Activated T-helper 17 cell treated with anti-CD3 and anti-CD28 coated beads, Interleukin-2, amount 50 U/mL, for 72 hours (primary cell): ENCODE data around the gene UBB. TPM values are rescaled to one million over a fixed set of nuclear protein-coding genes. Genes with fewer than 3 reads are reported as not detected.

ENCODE experiments used
- ATAC-seq: fragments of 150-1000 bp; cut with Tn5 transposase; replicated peaks from 2 replicates; pipeline ENCODE4 v1.10.0; 2021; ENCODE audit warnings: mild to moderate bottlenecking, moderate library complexity
- H3K27ac Mint-ChIP-seq: one replicate; pipeline ENCODE4 v1.8.0; 2022; ENCODE audit warnings: mixed read lengths
- H3K27me3 Mint-ChIP-seq: one replicate; pipeline ENCODE4 v1.8.0; 2022; ENCODE audit warnings: mixed read lengths
- H3K36me3 Mint-ChIP-seq: one replicate; pipeline ENCODE4 v1.8.0; 2022; ENCODE audit warnings: low read depth, mild to moderate bottlenecking, mixed read lengths
- H3K4me1 Mint-ChIP-seq: one replicate; pipeline ENCODE4 v1.8.0; 2022; ENCODE audit warnings: mixed read lengths
- H3K4me3 Mint-ChIP-seq: one replicate; pipeline ENCODE4 v1.8.0; 2022; ENCODE audit warnings: mild to moderate bottlenecking, mixed read lengths
- H3K9me3 Mint-ChIP-seq: one replicate; pipeline ENCODE4 v1.8.0; 2022; ENCODE audit warnings: mixed read lengths
- total RNA-seq, 2 donors: library from RNA; stranded (reverse); gene quantifications; one replicate each; pipeline ENCODE4 v1.2.3, GENCODE V29; 2022

Gene UBB
- total RNA-seq: 1,000 to 10,000 TPM in 1 of 2 donors, 100 to 1,000 TPM in 1; 896 to 1,413 TPM

DNA sequence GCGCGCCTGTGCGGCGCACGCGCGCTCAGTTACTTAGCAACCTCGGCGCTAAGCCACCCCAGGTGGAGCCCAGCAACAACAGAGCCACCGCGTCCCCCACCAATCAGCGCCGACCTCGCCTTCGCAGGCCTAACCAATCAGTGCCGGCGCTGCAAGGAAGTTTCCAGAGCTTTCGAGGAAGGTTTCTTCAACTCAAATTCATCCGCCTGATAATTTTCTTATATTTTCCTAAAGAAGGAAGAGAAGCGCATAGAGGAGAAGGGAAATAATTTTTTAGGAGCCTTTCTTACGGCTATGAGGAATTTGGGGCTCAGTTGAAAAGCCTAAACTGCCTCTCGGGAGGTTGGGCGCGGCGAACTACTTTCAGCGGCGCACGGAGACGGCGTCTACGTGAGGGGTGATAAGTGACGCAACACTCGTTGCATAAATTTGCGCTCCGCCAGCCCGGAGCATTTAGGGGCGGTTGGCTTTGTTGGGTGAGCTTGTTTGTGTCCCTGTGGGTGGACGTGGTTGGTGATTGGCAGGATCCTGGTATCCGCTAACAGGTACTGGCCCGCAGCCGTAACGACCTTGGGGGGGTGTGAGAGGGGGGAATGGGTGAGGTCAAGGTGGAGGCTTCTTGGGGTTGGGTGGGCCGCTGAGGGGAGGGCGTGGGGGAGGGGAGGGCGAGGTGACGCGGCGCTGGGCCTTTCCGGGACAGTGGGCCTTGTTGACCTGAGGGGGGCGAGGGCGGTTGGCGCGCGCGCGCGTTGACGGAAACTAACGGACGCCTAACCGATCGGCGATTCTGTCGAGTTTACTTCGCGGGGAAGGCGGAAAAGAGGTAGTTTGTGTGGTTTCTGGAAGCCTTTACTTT is at the start of gene UBB:
Gene UBB, plus strand, starts transcription at position 452 of the 856 bp plus-strand sequence. CDS start 817 bp downstream, outside the sequence.
- no peaks in the 10 kb centered on the region for H3K9me3 Mint-ChIP-seq
- H3K36me3 Mint-ChIP-seq: peaks cover 47% of the 10 kb centered on the region
- peaks cover 29% of the 10 kb centered on the region for H3K4me1 Mint-ChIP-seq
- H3K27me3 Mint-ChIP-seq: no peaks in the 10 kb centered on the region
- H3K4me3 Mint-ChIP-seq: peak within 1 kb of the TSS; percentile 98
- peak; percentile 96 for ATAC-seq
- peak within 1 kb of the TSS; percentile 100 for H3K27ac Mint-ChIP-seq

DNA sequence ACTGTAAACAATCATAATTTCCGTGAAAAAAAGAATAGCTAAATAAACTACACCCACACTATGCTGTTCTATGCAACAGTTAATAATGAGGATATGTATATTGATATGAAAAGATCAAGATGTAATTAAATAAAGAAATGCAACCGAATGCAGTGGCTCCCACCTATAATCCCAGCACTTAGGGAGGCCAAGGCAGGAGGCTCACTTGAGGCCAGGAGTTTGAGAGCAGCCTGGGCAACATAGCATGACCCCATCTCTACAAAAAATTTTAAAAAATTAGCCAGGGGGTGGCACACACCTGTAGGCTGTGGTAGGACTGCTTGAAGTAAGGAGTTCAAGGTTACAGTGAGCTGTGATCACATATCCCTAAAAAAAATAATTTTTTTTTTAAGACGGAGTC is 42.5 kb upstream of the UBB start:
- Mint-ChIP-seq H3K9me3 (no peaks in the 10 kb centered on the region), H3K4me1 (no peaks in the 10 kb centered on the region)

GRCh38 chr17:16339402-16339801 is 41.5 kb upstream of the UBB start:
- Mint-ChIP-seq H3K4me3 (no peak overlapping the region), H3K36me3 (peaks cover 24% of the 10 kb centered on the region), H3K27me3 (no peaks in the 10 kb centered on the region), H3K27ac (no peak overlapping the region), H3K9me3 (no peaks in the 10 kb centered on the region), H3K4me1 (no peaks in the 10 kb centered on the region)
- no peak for ATAC-seq

More for the DNA sequence above, 42.5 kb upstream of the UBB start:
- H3K36me3 Mint-ChIP-seq: peaks cover 13% of the 10 kb centered on the region
- H3K27ac Mint-ChIP-seq: no peak overlapping the region
- no peak overlapping the region for H3K4me3 Mint-ChIP-seq
- ATAC-seq: no peak
- H3K27me3 Mint-ChIP-seq: no peaks in the 10 kb centered on the region

DNA sequence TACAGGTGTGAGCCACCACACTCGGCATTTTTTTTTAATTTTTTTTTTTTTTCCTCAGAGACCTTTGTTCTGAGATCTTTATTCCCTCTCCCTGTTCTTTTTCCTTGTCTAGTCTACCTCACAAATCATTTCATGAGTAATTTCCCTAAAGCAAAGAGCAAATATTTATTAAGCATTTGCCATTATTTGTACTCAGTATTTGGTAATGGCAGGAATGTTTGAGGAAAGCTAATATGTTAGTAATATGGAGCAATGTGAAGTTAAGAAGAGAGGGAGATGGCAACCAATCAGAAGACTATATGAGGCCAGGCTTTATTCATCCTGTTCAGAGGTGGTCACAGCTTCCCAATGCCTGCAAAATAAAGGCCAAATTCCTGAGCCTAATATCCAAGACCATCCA is 40.9 kb upstream of the UBB start:
- no peak overlapping the region for H3K27ac Mint-ChIP-seq
- H3K9me3 Mint-ChIP-seq: no peaks in the 10 kb centered on the region
- no peak for ATAC-seq

DNA sequence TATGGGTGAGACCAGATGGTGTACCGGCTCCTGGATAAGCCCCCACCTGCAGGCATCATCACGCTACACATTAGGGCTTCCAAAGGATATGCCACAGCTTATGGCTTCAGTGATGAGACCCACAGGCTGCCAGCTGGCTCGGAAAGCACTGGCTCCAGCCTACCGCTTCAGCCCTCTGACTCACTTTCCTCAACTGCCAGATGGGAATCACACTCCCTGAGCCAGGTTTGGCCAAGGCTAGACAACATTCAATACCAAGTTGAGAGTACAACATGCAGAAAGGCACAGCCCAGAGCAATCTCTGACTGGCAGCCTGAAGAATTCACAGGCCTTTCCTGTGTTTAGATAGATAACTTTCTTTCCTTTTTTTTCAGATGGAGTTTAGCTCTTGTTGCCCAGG is 37.9 kb upstream of the UBB start:
- H3K27me3 Mint-ChIP-seq: no peaks in the 10 kb centered on the region
- H3K9me3 Mint-ChIP-seq: no peaks in the 10 kb centered on the region
- H3K4me1 Mint-ChIP-seq: no peaks in the 10 kb centered on the region
- ATAC-seq: no peak
- H3K4me3 Mint-ChIP-seq: no peak overlapping the region
- H3K36me3 Mint-ChIP-seq: peaks cover 34% of the 10 kb centered on the region
- H3K27ac Mint-ChIP-seq: no peak overlapping the region

More for the DNA sequence above, 40.9 kb upstream of the UBB start:
- Mint-ChIP-seq H3K27me3 (no peaks in the 10 kb centered on the region), H3K4me1 (no peaks in the 10 kb centered on the region), H3K36me3 (peaks cover 25% of the 10 kb centered on the region), H3K4me3 (no peak overlapping the region)

DNA sequence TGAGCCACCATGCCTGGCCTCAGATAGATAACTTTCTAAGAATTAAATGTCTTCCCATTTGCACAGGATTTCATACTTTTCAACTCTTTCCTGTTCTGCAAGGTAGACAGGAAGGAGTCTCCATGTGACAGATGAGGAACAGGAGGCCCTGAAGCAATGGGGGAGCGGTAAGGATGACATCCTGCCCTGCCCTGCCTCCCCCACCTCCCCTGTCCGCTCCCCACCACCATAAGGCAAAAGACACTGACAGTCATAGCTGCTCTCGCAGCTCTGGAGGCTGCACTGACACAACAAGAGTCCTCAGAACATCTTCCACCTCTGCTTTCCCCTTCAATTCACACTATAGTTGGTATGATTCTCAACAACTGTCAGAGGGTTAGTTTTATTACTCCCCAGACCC is 37.3 kb upstream of the UBB start:
- Mint-ChIP-seq H3K36me3 (peaks cover 34% of the 10 kb centered on the region), H3K4me1 (no peaks in the 10 kb centered on the region), H3K9me3 (no peaks in the 10 kb centered on the region), H3K27ac (no peak overlapping the region), H3K4me3 (no peak overlapping the region), H3K27me3 (no peaks in the 10 kb centered on the region)
- ATAC-seq: no peak

DNA sequence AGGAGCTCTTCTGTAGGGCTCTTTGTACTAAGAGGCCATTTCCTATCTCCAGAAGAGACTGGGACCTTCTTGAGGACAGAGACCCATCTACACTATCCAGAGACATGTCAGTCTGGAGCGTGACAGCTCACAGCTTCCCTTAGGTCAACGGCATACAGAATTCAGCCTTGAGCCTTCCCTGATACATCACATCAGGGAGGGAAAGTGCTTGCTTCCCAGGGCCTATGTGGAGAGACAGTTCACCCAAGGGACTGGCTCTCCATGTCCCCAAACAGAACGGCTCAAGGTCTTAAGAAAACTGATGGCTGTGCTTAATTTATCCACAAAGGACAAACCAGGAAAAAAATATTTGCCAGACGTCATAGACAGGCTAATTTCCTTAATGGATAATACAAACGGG is 35.3 kb upstream of the UBB start:
- no peak for ATAC-seq

GRCh38 chr17:16346721-16347271 is 34.1 kb upstream of the UBB start:
- ATAC-seq: no peak
- Mint-ChIP-seq H3K27me3 (no peaks in the 10 kb centered on the region), H3K4me3 (no peak overlapping the region), H3K36me3 (peaks cover 47% of the 10 kb centered on the region), H3K4me1 (no peaks in the 10 kb centered on the region), H3K27ac (no peak overlapping the region), H3K9me3 (no peaks in the 10 kb centered on the region)

More for the DNA sequence above, 35.3 kb upstream of the UBB start:
- peaks cover 47% of the 10 kb centered on the region for H3K36me3 Mint-ChIP-seq
- H3K4me3 Mint-ChIP-seq: no peak overlapping the region
- H3K27ac Mint-ChIP-seq: no peak overlapping the region
- H3K27me3 Mint-ChIP-seq: no peaks in the 10 kb centered on the region
- no peaks in the 10 kb centered on the region for H3K9me3 Mint-ChIP-seq
- no peaks in the 10 kb centered on the region for H3K4me1 Mint-ChIP-seq

- Mint-ChIP-seq H3K4me3 (no peak overlapping the region), H3K4me1 (peaks cover 5% of the 10 kb centered on the region), H3K9me3 (no peaks in the 10 kb centered on the region), H3K27ac (no peak overlapping the region), H3K36me3 (peaks cover 38% of the 10 kb centered on the region), H3K27me3 (no peaks in the 10 kb centered on the region)
- no peak for ATAC-seq
These were observed 32.3 kb upstream of the UBB start for GRCh38 chr17:16348586-16348985.

- no peaks in the 10 kb centered on the region for H3K9me3 Mint-ChIP-seq
- H3K36me3 Mint-ChIP-seq: peaks cover 29% of the 10 kb centered on the region
- H3K27me3 Mint-ChIP-seq: no peaks in the 10 kb centered on the region
- ATAC-seq: no peak
- H3K4me3 Mint-ChIP-seq: no peak overlapping the region
- no peak overlapping the region for H3K27ac Mint-ChIP-seq
- peaks cover 5% of the 10 kb centered on the region for H3K4me1 Mint-ChIP-seq
These were observed 31.5 kb upstream of the UBB start for GRCh38 chr17:16349431-16349830.

GRCh38 chr17:16351831-16352230 is 29.1 kb upstream of the UBB start:
- H3K9me3 Mint-ChIP-seq: no peaks in the 10 kb centered on the region
- H3K4me1 Mint-ChIP-seq: peaks cover 5% of the 10 kb centered on the region
- no peaks in the 10 kb centered on the region for H3K27me3 Mint-ChIP-seq
- no peak for ATAC-seq
- H3K36me3 Mint-ChIP-seq: peaks cover 28% of the 10 kb centered on the region
- H3K27ac Mint-ChIP-seq: peak overlapping the region; percentile 73
- H3K4me3 Mint-ChIP-seq: peak overlapping the region; percentile 95

GRCh38 chr17:16352303-16352666 is 28.6 kb upstream of the UBB start:
- Mint-ChIP-seq H3K4me1 (peaks cover 5% of the 10 kb centered on the region), H3K36me3 (peaks cover 24% of the 10 kb centered on the region), H3K9me3 (no peaks in the 10 kb centered on the region), H3K4me3 (peak overlapping the region; percentile 95), H3K27me3 (no peaks in the 10 kb centered on the region), H3K27ac (peak overlapping the region; percentile 73)
- ATAC-seq: peak; percentile 38

- Mint-ChIP-seq H3K27ac (peak overlapping the region; percentile 73), H3K27me3 (no peaks in the 10 kb centered on the region), H3K4me1 (peaks cover 5% of the 10 kb centered on the region), H3K9me3 (no peaks in the 10 kb centered on the region), H3K4me3 (peak overlapping the region; percentile 95), H3K36me3 (peaks cover 19% of the 10 kb centered on the region)
- ATAC-seq: peak; percentile 76
These were observed 28.1 kb upstream of the UBB start for GRCh38 chr17:16352667-16353316.

DNA sequence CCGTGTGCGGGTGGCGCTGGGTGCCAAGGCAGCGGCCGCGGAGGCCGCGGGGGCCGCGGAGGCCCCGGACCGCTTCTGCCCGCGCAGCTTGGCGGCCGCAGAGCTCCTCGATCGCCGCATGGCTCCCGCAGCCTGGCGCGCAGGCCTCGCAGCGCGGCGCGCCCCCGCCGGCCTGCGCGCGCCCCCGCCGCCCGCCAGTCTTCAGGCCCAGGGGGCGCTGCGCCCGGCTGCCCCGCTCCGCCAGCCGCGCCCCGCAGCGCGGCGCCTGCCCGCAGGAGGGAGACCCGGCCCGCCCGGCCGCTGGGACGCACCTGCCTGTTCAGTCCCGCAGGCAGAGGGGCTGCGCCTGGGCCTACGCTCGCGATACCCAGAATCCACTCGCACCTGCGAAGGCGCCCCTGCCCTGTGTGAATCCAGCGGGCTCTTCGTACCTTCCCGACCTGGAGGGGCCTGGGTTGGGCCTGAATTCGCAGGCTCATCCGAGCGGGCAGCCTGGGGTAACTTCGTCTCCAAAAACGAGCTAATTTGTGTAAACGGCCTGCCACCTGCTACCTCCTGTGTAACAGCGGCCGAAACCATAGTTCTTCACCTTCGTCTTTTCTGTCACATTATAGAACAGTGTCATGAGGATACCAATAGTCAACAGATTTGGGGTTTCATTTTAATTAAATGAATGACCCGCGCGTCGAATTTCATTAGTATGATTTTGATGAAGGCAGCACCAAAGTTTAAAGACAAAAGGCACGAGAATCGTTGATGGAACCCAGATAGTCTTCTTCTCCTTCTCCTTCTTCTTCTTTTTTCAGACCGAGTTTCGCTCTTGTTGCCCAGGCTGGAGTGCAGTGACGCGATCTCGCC is 27.3 kb upstream of the UBB start, which contains the start of gene CENPV:
Gene CENPV, minus strand, starts transcription at position 153 of the 858 bp plus-strand sequence. Its CDS starts 33 bp downstream, at position 120.
- H3K27ac Mint-ChIP-seq: peak within 1 kb of the TSS; percentile 73
- H3K4me3 Mint-ChIP-seq: peak within 1 kb of the TSS; percentile 95

More for the DNA sequence above, 27.3 kb upstream of the UBB start, which contains the start of gene CENPV:
- no peaks in the 10 kb centered on the region for H3K27me3 Mint-ChIP-seq
- no peaks in the 10 kb centered on the region for H3K9me3 Mint-ChIP-seq
- peak; percentile 83 for ATAC-seq
- peaks cover 19% of the 10 kb centered on the region for H3K36me3 Mint-ChIP-seq
- peaks cover 5% of the 10 kb centered on the region for H3K4me1 Mint-ChIP-seq
